ENCODE measurements around the gene ADAMTS12. TPM values are rescaled to one million over a fixed set of nuclear protein-coding genes. Genes with fewer than 3 reads are reported as not detected.
A peak's percentile ranks its signal among the peaks of the same experiment; 100 is the strongest.
"Not testable (repeated sequence)": the region's sequence is repeated elsewhere in the genome, so short reads cannot be mapped to it uniquely, and the experiment has no call there.

ADAMTS12 gene
- total RNA-seq, 3 donors from 2014 or later = 0.69 to 2.9 (median 0.72) TPM

DNA sequence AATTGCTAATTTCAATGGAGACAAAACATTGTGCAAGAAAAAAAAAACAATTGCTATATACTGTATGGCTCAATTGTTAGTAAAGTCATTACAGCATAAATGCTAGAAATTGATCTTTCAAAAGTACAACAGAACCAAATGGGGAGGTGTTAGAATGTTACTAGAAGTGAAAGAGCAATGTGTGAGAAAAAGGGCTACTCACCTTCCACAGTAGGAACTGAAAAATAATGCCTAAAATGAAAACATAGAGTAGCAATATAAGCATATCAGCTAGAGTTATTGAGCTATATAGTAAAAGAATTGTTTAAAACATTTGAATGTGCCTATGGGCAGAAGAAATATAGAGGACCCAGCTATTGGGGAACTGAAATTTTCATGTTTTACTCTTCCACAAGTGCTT is 33.5 kb upstream of the ADAMTS12 start:
- DNase-seq (no peak), ATAC-seq (no peak)
- H3K4me3 ChIP-seq = no peak overlapping the region
- TF ChIP-seq, protein P1, sequence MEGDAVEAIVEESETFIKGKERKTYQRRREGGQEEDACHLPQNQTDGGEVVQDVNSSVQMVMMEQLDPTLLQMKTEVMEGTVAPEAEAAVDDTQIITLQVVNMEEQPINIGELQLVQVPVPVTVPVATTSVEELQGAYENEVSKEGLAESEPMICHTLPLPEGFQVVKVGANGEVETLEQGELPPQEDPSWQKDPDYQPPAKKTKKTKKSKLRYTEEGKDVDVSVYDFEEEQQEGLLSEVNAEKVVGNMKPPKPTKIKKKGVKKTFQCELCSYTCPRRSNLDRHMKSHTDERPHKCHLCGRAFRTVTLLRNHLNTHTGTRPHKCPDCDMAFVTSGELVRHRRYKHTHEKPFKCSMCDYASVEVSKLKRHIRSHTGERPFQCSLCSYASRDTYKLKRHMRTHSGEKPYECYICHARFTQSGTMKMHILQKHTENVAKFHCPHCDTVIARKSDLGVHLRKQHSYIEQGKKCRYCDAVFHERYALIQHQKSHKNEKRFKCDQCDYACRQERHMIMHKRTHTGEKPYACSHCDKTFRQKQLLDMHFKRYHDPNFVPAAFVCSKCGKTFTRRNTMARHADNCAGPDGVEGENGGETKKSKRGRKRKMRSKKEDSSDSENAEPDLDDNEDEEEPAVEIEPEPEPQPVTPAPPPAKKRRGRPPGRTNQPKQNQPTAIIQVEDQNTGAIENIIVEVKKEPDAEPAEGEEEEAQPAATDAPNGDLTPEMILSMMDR (IDR thresholded peaks at IDR 0.05) = no peak
- H3K36me3 ChIP-seq (ENCODE audit: low read depth) = no peaks in the 10 kb centered on the region
- no peaks in the 10 kb centered on the region for H3K9me3 ChIP-seq
- intact Hi-C loops (cut with DNase I, micrococcal nuclease) = no loop called here
- H3K4me1 ChIP-seq (ENCODE audit: low read depth) = no peaks in the 10 kb centered on the region

DNA sequence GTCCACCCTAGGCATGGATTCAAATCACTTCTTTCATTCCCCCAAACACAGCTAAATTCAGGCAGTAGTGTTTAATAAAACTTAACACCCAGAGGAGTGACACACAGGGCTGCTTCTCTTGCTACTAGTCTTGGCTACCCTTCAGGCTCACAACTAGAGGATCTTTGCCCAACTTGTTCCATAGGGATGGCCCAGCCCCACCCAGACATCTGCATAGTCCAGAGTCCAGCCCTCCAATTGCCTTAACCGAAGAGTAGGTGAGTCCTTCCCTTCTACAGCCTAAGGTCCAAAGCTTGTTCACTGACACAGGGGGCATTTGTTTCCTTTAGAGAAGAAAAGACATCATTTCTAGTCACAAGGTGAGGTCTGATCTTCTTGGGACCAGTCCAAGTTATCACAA is 29.2 kb upstream of the ADAMTS12 start:
- no peaks in the 10 kb centered on the region for H3K9me3 ChIP-seq
- DNase-seq (peak in 2 of 3 donors; percentile 13 to 27), ATAC-seq (peak; percentile 52)
- H3K4me1 ChIP-seq (ENCODE audit: low read depth) = no peaks in the 10 kb centered on the region
- no peak overlapping the region for H3K4me3 ChIP-seq
- intact Hi-C loops (cut with DNase I, micrococcal nuclease) = no loop called here
- TF ChIP-seq, protein P1 (IDR thresholded peaks at IDR 0.05) = no peak
- H3K36me3 ChIP-seq (ENCODE audit: low read depth) = no peaks in the 10 kb centered on the region

DNA sequence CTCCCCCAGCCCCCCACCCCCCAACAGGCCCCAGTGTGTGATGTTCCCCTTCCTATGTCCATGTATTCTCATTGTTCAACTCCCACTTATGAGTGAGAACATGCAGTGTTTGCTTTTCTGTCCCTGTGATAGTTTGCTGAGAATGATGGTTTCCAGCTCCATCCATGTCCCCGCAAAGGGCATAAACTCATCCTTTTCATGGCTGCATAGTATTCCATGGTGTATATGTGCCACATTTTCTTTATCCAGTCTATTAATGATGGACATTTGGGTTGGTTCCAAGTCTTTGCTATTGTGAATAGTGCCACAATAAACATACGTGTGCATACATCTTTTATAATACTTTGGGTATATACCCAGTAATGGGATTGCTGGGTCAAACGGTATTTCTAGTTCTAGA is 23.1 kb upstream of the ADAMTS12 start:
- DNase-seq; ATAC-seq; H3K9me3 ChIP-seq; H3K4me3 ChIP-seq; intact Hi-C loops (cut with DNase I, micrococcal nuclease); H3K4me1 ChIP-seq (ENCODE audit: low read depth); H3K36me3 ChIP-seq (ENCODE audit: low read depth): not testable (repeated sequence)

DNA sequence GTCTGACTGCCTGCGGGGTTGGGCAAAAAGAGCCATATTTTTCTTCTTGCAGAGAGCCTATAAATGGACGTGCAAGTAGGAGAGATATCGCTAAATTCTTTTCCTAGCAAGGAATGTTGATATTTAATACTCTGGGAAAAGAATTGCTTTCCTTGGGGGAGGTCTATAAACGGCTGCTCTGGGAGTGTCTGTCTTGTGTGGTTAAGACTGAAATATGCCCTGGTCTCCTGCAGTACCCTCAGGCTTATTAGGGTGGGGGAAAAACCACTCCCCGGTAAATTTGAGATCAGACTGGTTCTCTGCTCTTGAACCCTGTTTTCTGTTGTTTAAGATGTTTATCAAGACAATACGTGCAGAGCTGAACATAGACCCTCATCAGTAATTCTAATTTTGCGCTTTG is 14.5 kb upstream of the ADAMTS12 start:
- H3K4me3 ChIP-seq; intact Hi-C loops (cut with DNase I, micrococcal nuclease); DNase-seq; ATAC-seq; H3K36me3 ChIP-seq (ENCODE audit: low read depth); H3K4me1 ChIP-seq (ENCODE audit: low read depth): not testable (repeated sequence)
- peaks cover 28% of the 10 kb centered on the region for H3K9me3 ChIP-seq

DNA sequence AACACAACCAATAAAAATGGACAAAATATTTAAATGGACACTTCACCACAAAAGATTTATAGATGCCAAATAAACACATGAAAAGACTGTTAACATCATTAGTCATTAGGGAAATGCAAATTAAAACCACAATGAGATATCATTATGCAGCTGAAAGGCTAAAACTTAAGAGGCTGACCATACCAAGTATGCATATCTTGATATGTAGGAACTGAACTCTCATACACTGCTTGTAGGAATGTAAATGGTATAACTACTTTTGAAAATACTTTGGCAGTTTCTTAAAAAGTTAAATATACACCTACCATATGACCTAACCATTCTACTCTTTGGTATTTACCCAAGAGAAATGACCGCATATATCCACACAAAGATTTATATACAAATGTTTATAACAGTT is 13.6 kb upstream of the ADAMTS12 start:
- no peak for DNase-seq
- no peak for ATAC-seq

DNA sequence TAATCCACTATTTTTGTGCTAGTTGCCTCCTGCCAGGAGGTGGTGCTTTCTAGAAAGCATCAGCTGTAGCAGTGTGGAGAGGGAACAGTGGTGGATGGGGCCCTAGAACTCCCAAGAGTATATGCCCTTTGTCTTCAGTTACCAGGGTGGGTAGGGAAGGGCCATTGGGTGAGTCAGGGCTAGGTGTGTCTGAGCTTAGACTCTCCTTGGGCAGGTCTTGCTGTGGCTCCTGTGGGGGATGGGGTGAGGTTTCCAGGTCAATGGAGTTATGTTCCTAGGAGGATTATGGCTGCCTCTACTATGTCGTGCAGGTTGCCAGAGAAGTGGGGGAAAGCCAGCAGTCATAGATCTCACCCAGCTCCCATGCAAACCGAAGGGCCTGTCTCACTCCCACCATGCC is 11.3 kb upstream of the ADAMTS12 start:
- DNase-seq = no peak
- intact Hi-C loops (cut with DNase I, micrococcal nuclease) = no loop called here
- no peak overlapping the region for H3K4me3 ChIP-seq
- no peaks in the 10 kb centered on the region for H3K4me1 ChIP-seq (ENCODE audit: low read depth)
- no peak for ATAC-seq
- no peaks in the 10 kb centered on the region for H3K36me3 ChIP-seq (ENCODE audit: low read depth)
- TF ChIP-seq, protein P1 (IDR thresholded peaks at IDR 0.05) = no peak
- H3K9me3 ChIP-seq = peaks cover 28% of the 10 kb centered on the region

More for the DNA sequence above, 13.6 kb upstream of the ADAMTS12 start:
- intact Hi-C loops (cut with DNase I, micrococcal nuclease) = no loop called here
- H3K36me3 ChIP-seq (ENCODE audit: low read depth) = no peaks in the 10 kb centered on the region
- H3K9me3 ChIP-seq = peaks cover 28% of the 10 kb centered on the region
- H3K4me3 ChIP-seq = no peak overlapping the region
- TF ChIP-seq, protein P1 (IDR thresholded peaks at IDR 0.05) = no peak
- H3K4me1 ChIP-seq (ENCODE audit: low read depth) = no peaks in the 10 kb centered on the region

DNA sequence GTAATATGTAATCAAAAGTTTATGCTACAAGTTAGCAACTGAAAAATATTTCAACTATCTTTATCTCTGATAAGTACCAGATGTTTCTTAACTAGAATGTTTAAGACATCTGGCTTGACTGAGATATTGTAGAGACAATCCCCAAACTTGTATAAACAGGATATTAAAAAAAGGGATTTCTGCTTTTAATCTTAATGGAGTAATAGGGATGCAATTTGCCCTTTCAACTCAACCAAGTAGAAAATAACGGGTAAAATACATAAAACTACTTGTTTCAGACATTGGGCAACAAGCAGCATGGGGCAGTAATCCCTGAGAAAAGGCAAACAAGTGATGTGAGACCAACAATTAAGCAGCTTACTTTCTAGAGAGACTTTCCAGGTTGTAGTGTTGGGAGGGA is 9.4 kb upstream of the ADAMTS12 start:
- TF ChIP-seq, protein P1 (IDR thresholded peaks at IDR 0.05) = no peak
- intact Hi-C loops (cut with DNase I, micrococcal nuclease) = no loop called here
- DNase-seq (no peak), ATAC-seq (no peak)
- Histone ChIP-seq H3K4me3 (no peak overlapping the region), H3K9me3 (peaks cover 12% of the 10 kb centered on the region), H3K36me3 (ENCODE audit: low read depth) (no peaks in the 10 kb centered on the region), H3K4me1 (ENCODE audit: low read depth) (no peaks in the 10 kb centered on the region)
